Activated CD4-positive, alpha-beta T cell treated with anti-CD3 and anti-CD28 coated beads, Interleukin-2, amount 10 ng/mL, durations not matched to agents 24 days and 14 days (primary cell): ENCODE data around the gene BCO1. TPM values are rescaled to one million over a fixed set of nuclear protein-coding genes. Genes with fewer than 3 reads are reported as not detected.
"Not testable (repeated sequence)": the region's sequence is repeated elsewhere in the genome, so short reads cannot be mapped to it uniquely, and the experiment has no call there.

Experiments
- DNase-seq: peaks from one replicate; pipeline ENCODE4 v3.0.0; 2022
- H3K27ac Mint-ChIP-seq: one replicate; pipeline ENCODE4 v1.8.0; 2022; ENCODE audit warnings: mild to moderate bottlenecking, mixed read lengths
- H3K27me3 Mint-ChIP-seq: one replicate; pipeline ENCODE4 v1.8.0; 2022; ENCODE audit warnings: mixed read lengths
- H3K36me3 Mint-ChIP-seq: one replicate; pipeline ENCODE4 v1.8.0; 2022; ENCODE audit warnings: low read depth, mild to moderate bottlenecking, mixed read lengths
- H3K4me1 Mint-ChIP-seq: one replicate; pipeline ENCODE4 v1.8.0; 2021; ENCODE audit warnings: mixed read lengths
- H3K4me3 Mint-ChIP-seq: one replicate; pipeline ENCODE4 v1.8.0; 2022; ENCODE audit warnings: mild to moderate bottlenecking, moderate library complexity, mixed read lengths
- H3K9me3 Mint-ChIP-seq: one replicate; pipeline ENCODE4 v1.8.0; 2021; ENCODE audit warnings: mixed read lengths
- intact Hi-C: fragments of 100-400 bp; cut with micrococcal nuclease; formaldehyde crosslinking; loops from one replicate; pipeline ENCODE4 v1.15.1; 2023
- total RNA-seq: library from RNA; stranded (reverse); gene quantifications from 2 replicates; pipeline ENCODE4 v1.2.3, GENCODE V29; 2022

Gene BCO1
- total RNA-seq, 1 donor from 2014 or later: not detected

DNA sequence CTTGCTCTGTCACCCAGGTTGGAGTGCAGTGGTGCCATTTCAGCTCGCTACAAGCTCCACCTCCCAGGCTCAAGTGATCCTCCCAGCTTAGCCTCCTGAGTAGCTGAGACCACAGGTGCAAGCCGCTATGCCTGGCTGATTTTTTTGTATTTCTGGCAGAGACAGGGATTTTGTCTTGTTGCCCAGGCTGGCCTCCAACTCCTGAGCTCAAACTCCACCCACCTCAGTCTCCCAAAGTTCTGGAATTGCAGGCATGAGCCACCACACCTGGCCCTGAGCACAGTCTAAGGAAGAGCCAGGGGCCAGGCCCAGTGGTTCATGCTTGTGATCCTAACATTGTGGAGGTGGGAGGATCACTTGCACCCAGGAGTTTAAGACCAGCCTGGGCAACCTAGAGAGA lies 21.8 kb upstream of the BCO1 start:
- H3K36me3 Mint-ChIP-seq: no peaks in the 10 kb centered on the region
- no peak overlapping the region for H3K4me3 Mint-ChIP-seq
- no peak overlapping the region for H3K27ac Mint-ChIP-seq
- peaks cover 8% of the 10 kb centered on the region for H3K27me3 Mint-ChIP-seq
- no peaks in the 10 kb centered on the region for H3K4me1 Mint-ChIP-seq
- no peak for DNase-seq
- intact Hi-C loops: no loop called here
- H3K9me3 Mint-ChIP-seq: no peaks in the 10 kb centered on the region

DNA sequence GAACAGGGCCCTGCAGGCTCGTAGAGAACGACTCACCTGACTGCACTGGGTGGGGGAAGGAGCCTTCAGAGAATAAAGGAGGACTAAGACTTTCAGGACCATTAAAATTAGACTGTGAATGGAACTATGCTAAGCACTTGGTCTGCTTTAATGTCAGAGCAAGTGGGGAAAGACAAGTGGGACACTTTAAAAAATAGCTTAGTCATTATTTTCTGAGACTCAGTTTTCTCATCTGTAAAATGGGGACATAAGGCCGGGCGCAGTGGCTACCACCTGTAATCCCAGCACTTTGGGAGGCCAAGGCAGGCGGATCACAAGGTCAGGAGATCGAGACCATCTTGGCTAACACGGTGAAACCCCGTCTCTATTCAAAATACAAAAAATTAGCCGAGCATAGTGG lies 19.3 kb upstream of the BCO1 start:
- H3K27me3 Mint-ChIP-seq: peaks cover 5% of the 10 kb centered on the region
- H3K9me3 Mint-ChIP-seq: no peaks in the 10 kb centered on the region
- H3K4me3 Mint-ChIP-seq: no peak overlapping the region
- H3K27ac Mint-ChIP-seq: no peak overlapping the region
- H3K36me3 Mint-ChIP-seq: no peaks in the 10 kb centered on the region
- no peak for DNase-seq
- intact Hi-C loops: no loop called here
- no peaks in the 10 kb centered on the region for H3K4me1 Mint-ChIP-seq

DNA sequence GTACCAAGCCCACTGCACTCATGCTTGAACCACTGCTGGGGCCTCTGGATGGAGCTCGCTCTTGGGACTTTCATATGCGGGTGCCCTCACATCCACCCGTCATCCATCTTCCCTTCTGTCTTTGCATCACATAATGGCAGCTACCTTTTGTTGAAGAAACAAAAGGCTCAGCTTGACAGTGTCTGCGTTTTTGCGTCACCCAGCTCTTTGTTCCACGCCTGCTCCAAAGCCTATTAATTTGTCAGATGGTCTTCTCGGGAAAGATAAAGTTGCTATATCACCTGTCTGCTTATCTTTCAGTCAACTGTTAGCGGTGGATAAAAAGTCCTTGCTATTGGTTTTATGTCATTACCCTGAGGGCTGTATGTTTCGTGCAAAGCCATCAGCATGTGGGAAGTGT lies 18.1 kb upstream of the BCO1 start:
- Mint-ChIP-seq H3K36me3 (no peaks in the 10 kb centered on the region), H3K4me1 (no peaks in the 10 kb centered on the region), H3K4me3 (no peak overlapping the region), H3K9me3 (no peaks in the 10 kb centered on the region), H3K27ac (no peak overlapping the region), H3K27me3 (peaks cover 5% of the 10 kb centered on the region)
- no peak for DNase-seq
- intact Hi-C loops: no loop called here

DNA sequence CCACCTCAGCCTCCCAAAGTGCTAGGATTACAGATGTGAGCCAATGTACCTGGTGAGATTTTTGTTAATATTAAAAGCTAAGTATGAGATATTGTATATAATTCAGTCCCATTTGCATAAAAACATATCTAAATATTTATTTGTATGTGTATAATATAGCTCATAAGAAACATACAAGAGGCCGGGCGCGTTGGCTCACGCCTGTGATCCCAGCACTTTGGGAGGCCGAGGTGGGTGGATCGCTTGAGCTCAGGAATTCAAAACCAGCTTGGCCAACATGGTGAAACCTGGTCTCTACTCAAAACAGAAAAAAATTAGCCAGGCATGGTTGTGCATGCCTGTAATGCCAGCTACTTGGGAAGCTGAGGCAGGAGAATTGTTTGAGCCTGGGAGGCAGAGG lies 16.8 kb upstream of the BCO1 start:
- Mint-ChIP-seq H3K4me3 (no peak overlapping the region), H3K9me3 (no peaks in the 10 kb centered on the region), H3K27ac (no peak overlapping the region), H3K4me1 (no peaks in the 10 kb centered on the region), H3K27me3 (peaks cover 5% of the 10 kb centered on the region), H3K36me3 (no peaks in the 10 kb centered on the region)
- no peak for DNase-seq
- intact Hi-C loops: no loop called here

DNA sequence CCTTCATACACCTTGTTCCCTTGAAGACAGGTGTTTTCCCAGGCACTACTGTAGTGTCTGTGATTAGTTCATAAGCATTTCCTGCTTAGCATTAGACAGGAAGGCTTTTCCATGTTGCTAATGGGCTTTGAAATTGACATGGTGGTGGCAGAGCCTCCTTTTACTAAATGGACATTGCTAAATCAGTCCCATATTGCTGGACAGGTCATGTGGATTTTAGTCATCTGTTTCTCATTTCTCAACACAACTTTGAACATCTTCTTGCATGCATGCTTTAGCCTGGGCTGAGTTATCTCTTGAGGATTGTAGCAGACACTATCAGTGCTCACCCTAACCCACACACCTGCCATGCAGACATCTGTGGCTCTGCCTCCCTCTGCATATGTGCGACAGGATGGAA lies 13.7 kb upstream of the BCO1 start:
- Mint-ChIP-seq H3K36me3 (no peaks in the 10 kb centered on the region), H3K27me3 (peaks cover 7% of the 10 kb centered on the region), H3K4me3 (no peak overlapping the region), H3K9me3 (no peaks in the 10 kb centered on the region), H3K4me1 (no peaks in the 10 kb centered on the region), H3K27ac (no peak overlapping the region)
- no peak for DNase-seq
- intact Hi-C loops: no loop called here

DNA sequence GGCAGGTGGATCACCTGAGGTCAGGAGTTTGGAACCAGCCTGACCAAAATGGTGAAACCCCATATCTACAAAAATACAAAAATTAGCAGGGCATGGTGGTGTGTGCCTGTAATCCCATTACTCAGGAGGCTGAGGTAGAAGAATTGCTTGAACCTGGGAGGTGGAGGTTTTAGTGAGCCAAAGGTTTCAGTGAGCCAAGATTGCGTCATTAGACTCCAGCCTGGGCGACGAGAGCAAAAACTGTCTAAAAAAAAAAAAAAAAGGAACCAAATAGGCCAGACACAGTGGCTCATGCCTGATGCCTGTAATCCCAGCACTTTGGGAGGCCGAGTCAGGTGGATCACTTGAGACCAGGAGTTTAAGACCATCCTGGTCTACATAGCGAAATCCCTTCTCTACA lies 12.8 kb upstream of the BCO1 start:
- H3K27ac Mint-ChIP-seq, H3K4me1 Mint-ChIP-seq, H3K9me3 Mint-ChIP-seq, intact Hi-C loops, H3K36me3 Mint-ChIP-seq, H3K4me3 Mint-ChIP-seq, DNase-seq, H3K27me3 Mint-ChIP-seq: not testable (repeated sequence)

DNA sequence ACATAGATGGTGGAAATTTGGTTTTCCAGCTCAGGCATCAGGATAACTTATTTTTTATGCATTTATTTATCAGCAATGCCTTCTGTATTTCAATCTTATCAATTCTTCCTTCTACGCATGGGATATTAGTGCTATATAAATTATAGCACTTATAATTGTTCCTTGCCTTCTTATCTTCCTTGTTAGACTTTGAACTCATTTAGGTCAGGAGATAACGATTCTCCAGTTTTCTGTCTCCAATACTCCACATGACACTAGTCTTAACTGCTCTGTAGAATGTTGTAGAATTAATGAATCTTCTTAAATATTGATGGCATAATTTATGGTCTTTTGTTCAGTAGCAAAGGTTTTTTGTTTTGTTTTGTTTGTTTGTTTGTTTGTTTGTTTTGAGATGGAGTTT lies 10.7 kb upstream of the BCO1 start:
- intact Hi-C loops: no loop called here
- Mint-ChIP-seq H3K27me3 (peaks cover 2% of the 10 kb centered on the region), H3K4me3 (no peak overlapping the region), H3K27ac (no peak overlapping the region), H3K4me1 (no peaks in the 10 kb centered on the region), H3K36me3 (no peaks in the 10 kb centered on the region), H3K9me3 (no peaks in the 10 kb centered on the region)
- no peak for DNase-seq

DNA sequence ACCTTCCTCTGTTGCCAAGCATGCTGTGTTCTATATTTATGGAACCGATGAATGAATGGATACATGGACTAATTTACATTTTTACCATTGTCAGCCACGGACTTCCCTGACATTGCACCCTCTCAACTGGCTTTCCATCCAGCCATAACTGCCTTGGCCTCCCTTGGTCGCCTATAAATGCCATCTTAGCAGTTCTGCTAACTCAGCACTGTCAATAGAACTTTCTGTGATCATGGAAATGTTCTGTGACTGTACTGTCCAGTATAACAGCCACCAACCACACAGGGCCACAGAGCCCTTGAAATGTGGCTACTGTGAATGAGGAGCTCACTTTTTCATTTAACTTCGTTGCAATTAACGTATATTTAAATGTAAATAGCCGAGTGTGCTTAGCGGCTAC lies 8.7 kb upstream of the BCO1 start:
- peaks cover 4% of the 10 kb centered on the region for H3K27me3 Mint-ChIP-seq
- DNase-seq: no peak
- no peaks in the 10 kb centered on the region for H3K36me3 Mint-ChIP-seq
- intact Hi-C loops: no loop called here
- no peaks in the 10 kb centered on the region for H3K9me3 Mint-ChIP-seq
- H3K27ac Mint-ChIP-seq: no peak overlapping the region
- H3K4me3 Mint-ChIP-seq: no peak overlapping the region
- no peaks in the 10 kb centered on the region for H3K4me1 Mint-ChIP-seq

DNA sequence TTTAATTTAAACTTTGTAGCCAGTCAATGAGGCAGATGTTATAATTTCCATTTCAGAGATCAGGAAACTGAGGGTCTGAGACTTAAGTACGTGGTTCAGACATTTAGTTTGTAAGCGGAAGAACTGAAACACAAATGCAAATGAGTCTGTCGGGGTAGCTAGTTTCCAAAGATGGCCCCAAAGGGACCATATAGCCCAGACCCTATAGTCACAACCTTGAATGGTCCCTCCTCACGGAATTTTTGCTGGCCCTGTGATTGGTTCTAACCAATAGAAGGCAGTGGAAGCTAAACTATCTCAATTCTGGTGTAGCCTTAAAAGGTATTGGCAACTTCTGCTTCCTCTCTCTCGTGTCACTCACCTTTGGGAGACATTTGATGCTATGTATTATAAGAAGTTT lies 7.5 kb upstream of the BCO1 start:
- H3K27ac Mint-ChIP-seq: no peak overlapping the region
- intact Hi-C loops: no loop called here
- no peak for DNase-seq
- peaks cover 4% of the 10 kb centered on the region for H3K27me3 Mint-ChIP-seq
- no peaks in the 10 kb centered on the region for H3K4me1 Mint-ChIP-seq
- H3K36me3 Mint-ChIP-seq: no peaks in the 10 kb centered on the region
- no peak overlapping the region for H3K4me3 Mint-ChIP-seq
- H3K9me3 Mint-ChIP-seq: no peaks in the 10 kb centered on the region

DNA sequence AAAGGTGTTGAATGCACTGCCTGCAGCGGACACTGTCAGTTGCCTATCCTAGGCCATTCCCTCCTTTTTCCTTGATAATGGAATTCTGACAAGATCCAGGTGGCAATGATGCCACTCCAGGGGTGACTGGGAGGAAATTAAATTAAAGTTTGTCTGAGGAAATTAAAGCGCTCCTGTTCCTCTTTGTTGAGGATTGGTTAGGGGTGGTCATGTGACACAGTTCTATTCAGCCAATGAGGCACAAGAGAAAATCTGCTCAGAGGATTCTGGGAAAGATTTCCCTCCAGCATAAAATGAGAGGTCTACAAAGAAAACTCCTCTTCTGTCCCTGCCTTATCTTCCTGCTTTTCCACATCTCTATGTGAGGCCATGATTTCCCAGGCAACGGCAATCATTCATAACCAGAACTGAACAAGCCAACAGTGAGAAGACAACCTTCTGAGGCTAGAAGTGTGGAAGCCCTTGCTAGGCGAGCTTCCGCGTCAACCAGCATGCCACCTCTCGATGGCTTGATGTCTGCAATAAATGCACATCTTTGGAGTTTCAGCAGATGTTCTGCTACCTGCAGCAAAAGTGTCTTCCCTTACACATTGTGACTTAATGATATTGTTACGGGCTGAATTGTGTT lies 5.6 kb upstream of the BCO1 start:
- intact Hi-C loops: no loop called here
- Mint-ChIP-seq H3K27ac (no peak overlapping the region), H3K4me1 (no peaks in the 10 kb centered on the region), H3K27me3 (peaks cover 2% of the 10 kb centered on the region), H3K9me3 (no peaks in the 10 kb centered on the region), H3K36me3 (no peaks in the 10 kb centered on the region), H3K4me3 (no peak overlapping the region)
- no peak for DNase-seq

DNA sequence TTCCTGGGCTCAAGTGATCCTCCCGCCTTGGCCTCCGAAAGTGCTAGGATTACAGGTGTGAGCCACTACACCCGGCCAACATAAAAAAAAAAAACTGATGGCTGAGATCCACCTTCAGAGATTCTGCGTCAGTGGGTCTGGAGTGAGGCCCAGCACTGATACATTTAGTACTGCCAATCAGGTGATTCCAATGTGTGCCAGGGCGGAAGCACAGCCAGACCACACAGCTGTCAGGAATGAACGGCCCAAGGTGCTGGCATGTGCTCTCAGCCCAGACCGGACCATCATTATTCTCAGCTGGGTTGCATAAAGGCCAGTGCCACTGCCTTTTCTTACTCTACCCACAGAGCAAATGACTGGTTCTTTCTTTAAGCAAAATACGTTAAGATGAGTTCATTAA lies 1.2 kb upstream of the BCO1 start:
- no peak for DNase-seq
- intact Hi-C loops: no loop called here
- Mint-ChIP-seq H3K27ac (no peak overlapping the region), H3K27me3 (peaks cover 3% of the 10 kb centered on the region), H3K9me3 (no peaks in the 10 kb centered on the region), H3K4me1 (peaks cover 2% of the 10 kb centered on the region), H3K36me3 (no peaks in the 10 kb centered on the region), H3K4me3 (no peak overlapping the region)

DNA sequence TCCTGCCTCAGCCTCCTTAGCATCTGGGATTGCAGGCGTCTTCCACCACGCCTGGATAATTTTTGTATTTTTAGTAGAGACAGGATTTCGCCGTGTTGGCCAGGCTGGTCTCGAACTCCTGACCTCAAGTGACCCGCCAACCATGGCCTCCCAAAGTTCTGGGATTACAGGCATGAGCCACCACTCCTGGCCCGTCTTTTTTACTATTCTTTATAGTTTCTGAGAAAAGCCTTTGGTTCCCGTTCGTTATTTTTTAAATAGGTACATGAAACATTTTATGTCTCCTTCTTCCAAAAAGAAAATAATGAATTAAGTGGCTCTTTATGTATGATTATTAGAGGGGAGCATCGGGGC lies 570 bp upstream of the BCO1 start:
- intact Hi-C loops: no loop called here
- no peak overlapping the region for H3K4me3 Mint-ChIP-seq
- no peak overlapping the region for H3K27ac Mint-ChIP-seq
- DNase-seq: no peak
- H3K4me1 Mint-ChIP-seq: peaks cover 2% of the 10 kb centered on the region
- no peaks in the 10 kb centered on the region for H3K36me3 Mint-ChIP-seq
- H3K27me3 Mint-ChIP-seq: peaks cover 3% of the 10 kb centered on the region
- H3K9me3 Mint-ChIP-seq: no peaks in the 10 kb centered on the region

DNA sequence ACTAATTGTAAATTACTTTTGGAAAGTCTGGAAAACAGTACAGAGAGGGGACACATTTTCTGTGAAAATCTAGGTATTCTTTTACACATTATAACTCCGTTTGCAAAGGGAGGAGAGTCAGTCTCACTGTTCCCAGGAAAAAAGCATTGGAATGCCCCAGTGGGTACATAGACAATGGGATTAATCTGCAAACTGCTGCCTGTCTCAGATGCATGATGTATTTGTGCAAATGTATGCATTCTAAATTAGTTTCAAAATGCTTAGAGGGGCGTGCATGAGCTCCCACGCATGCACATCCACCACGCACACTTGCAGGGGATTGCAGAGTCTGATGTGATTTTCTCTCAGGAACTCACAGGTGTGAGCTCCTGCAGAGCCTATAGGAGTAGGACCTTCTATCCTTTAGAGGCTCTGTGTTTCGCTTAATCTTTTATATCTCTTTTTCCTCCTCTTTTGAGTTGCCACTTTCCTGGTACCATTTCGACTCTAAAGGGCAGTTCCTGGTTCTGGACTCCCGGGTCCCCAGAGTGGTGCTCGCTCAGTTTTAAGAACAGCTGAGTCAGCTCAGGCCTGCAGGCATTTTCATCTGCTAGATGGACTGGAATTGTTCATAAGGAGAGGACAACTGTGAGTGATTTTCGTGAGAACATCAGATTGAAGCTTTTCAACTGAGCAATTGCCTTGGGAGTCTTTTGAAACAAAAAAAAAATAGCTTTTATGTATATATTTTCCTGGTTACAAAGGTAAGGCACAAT lies 1.1 kb downstream of the BCO1 start:
- intact Hi-C loops: no loop called here
- no peaks in the 10 kb centered on the region for H3K9me3 Mint-ChIP-seq
- DNase-seq: no peak
- no peak overlapping the region for H3K4me3 Mint-ChIP-seq
- H3K4me1 Mint-ChIP-seq: peaks cover 2% of the 10 kb centered on the region
- no peaks in the 10 kb centered on the region for H3K36me3 Mint-ChIP-seq
- H3K27me3 Mint-ChIP-seq: peaks cover 2% of the 10 kb centered on the region
- no peak overlapping the region for H3K27ac Mint-ChIP-seq

DNA sequence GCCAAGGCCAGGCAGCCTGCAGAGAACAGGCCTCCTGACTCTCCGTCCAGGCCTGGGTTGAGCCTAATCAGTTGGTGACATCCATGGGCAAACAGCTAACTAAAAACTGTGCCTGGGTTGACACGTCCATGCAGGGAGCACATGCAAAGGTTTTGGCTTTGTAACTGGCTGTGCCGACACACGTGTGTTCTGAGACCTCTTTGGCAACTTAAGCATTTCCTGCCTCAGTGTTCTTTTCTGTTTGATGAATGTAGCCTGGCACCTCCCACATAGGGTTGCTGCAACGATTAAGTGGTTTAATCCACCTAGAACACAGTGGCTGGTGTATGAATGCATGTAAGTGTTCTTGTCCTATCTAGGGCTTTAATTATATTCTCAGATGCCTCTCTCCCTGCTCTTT lies 3.2 kb downstream of the BCO1 start:
- no peaks in the 10 kb centered on the region for H3K9me3 Mint-ChIP-seq
- no peak overlapping the region for H3K4me3 Mint-ChIP-seq
- intact Hi-C loops: no loop called here
- no peak for DNase-seq
- H3K27ac Mint-ChIP-seq: no peak overlapping the region
- H3K36me3 Mint-ChIP-seq: no peaks in the 10 kb centered on the region
- H3K4me1 Mint-ChIP-seq: peaks cover 2% of the 10 kb centered on the region
- H3K27me3 Mint-ChIP-seq: peaks cover 4% of the 10 kb centered on the region
